ENCODE results near the gene APLP1.
A peak's percentile ranks its signal among the peaks of the same experiment; 100 is the strongest.
"Not testable (repeated sequence)": the region's sequence is repeated elsewhere in the genome, so short reads cannot be mapped to it uniquely, and the experiment has no call there.

APLP1 gene

DNA sequence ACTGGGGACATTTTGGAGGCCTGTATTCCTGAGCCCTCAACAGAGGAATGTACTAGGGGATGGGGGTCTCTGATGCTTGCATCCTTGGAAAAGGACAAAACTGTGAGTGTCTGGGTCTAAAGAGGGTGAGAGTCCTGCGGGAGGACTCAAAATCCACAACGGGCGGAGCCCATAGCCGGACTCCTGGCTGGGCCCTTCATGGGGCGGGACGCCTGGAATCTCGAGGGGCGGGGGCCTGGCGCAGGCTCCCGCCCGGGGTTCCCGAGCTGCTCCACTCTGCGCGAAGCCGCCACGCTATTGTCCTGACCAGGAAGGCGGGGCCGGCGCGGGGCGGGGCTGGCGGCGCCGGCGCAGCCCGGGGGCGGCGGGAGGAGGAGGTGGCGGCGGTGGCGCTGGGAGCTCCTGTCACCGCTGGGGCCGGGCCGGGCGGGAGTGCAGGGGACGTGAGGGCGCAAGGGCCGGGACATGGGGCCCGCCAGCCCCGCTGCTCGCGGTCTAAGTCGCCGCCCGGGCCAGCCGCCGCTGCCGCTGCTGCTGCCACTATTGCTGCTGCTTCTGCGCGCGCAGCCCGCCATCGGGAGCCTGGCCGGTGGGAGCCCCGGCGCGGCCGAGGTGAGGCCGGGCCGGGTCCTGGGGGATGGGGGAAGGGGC, at the start of gene APLP1:
Gene APLP1, plus strand, starts transcription at position 403 of the 651 bp plus-strand sequence. Its CDS starts 63 bp downstream, at position 466.
- DNase-seq (ENCODE audit: low spot score): peak; percentile 91

DNA sequence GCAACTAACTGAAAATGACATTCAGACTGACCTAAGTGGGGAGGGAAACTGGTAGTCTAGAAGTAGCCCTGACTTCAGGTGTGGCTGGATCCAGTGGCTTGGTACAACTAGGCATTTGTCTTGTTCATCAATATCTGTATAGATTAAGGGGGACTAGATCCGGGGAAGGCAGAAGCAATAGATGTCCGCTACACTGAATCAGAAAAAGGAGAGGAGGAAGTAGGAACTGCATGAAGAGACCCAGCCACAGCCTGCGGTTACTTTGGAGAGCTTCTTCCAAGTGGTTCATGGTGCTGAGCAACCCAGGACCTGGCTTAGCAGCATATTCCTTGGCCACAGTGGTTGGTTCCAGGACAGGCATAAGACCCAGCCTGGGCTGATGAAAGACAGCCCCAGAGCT, 45.8 kb upstream of the APLP1 start:
- no peak for DNase-seq (ENCODE audit: low spot score)

DNA sequence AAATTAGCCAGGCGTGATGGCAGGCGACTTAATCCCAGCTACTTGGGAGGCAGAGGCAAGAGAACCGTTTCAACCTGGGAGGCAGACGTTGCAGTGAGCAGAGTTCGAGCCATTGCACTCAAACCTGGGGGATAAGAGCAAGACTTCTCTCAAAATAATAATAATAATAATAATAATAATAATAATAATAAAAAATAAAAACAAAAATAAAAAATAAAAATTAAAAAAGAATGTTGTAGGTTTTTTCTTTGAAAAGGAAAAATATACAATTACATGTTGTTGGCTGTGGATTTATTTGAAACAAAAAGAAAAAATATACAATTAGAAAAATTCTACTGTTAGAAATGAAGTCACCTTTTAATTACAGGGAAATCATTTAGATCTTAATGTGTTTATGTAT, 44.2 kb upstream of the APLP1 start:
- DNase-seq (ENCODE audit: low spot score): no peak

DNA sequence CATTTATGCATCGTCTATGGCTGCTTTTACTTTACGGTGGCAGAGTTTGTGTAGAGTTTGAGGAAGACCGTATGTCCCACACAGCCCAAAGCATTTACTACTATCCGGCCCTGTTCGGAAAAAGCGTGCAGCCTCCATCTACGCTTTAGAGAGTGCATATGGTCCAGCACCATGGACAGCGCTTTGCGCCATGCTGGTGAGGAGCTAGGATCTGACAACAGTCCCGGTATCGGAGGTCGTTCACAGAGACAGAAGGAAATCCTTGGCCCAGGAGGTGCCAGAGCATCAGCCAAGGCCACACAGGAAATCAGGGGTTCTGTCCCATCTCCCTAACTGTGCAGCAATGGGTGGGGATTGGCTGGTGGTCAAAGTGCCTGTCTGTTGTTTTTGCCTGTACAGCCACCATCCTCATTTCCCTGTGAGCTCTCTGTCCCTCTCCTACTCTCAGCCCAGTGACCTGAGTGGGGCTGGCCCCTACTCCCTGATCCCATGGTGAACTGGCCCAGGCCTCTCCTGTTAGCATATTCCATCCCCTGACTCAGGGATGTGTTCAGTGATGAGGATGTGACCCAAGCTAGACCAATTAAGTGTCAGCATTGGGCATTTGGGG, 39.6 kb upstream of the APLP1 start:
- peak; percentile 57 for DNase-seq (ENCODE audit: low spot score)

DNA sequence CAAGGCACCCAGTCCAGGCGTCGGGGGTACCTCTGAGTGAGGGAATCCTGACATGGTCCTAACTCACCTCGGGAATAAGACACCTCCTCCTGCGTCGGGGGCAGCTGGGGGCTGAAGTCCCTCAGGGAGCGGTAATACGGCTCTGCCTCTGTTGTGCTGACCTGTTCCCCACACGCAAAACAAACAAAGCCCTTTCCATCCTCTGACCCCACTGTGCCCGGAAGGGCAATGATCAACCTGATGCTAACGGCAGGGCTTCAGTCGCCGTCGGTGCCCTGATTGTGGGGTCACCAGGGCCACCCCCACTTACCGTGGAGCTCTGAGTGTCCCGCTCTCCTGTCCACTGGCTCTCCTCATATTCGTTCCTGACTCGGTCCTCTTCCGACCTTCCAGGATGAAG, 37.4 kb upstream of the APLP1 start:
- no peak for DNase-seq (ENCODE audit: low spot score)

DNA sequence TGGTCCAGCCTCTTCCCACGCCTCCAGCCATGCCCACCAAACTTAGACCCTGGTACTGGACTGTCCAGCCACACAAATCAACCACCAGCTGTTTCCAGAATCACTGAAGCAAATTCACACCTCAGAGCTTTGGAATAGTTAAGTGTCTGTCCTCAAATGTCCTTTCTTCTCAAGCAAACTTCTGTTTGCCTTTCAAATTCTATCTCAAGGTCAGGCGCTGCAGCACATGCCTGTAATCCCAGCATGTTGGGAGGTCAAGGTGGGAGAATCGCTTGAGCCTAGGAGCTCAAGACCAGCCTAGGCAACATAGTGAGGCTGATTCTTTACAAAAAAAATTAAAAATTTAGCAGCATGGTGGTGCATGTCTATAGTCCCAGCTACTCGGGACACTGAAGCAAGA, 36.3 kb upstream of the APLP1 start:
- no peak for DNase-seq (ENCODE audit: low spot score)

DNA sequence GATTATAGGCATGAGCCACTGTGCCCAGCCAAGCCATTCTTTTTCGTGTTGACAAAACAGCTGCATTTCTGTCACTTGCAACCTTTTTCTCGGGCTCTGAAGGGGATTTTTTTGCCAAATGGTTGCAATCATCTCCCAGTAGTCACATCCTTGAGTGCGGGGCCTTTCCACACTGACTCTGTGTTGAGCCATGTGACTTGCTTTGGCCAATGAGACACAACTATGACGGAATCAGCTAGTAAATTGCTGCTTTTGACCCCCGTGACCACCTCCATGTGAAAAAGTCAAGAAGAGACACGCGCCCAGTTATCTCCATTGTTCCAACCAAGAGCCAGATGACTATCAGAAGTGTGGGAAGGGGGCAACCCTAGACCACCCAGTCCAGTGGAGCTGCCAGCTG, 34.4 kb upstream of the APLP1 start:
- DNase-seq (ENCODE audit: low spot score): no peak

DNA sequence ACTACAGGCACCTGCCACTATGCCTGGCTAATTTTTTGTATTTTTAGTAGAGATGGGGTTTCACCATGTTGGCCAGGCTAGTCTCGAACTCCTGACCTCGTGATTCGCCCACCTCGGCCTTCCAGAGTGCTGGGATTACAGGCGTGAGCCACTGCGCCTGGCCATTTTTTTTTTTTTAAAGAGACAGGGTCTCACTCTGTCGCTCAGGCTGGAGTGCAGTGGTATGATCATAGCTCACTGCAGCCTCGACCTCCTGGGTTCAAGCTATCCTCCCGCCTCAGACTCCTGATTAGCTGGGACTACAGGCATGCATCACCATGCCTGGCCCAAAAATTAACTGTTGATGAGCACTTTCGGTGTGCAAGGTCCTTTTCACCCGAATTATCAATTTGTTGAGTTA, 32.3 kb upstream of the APLP1 start:
- not testable (repeated sequence) for DNase-seq (ENCODE audit: low spot score)

DNA sequence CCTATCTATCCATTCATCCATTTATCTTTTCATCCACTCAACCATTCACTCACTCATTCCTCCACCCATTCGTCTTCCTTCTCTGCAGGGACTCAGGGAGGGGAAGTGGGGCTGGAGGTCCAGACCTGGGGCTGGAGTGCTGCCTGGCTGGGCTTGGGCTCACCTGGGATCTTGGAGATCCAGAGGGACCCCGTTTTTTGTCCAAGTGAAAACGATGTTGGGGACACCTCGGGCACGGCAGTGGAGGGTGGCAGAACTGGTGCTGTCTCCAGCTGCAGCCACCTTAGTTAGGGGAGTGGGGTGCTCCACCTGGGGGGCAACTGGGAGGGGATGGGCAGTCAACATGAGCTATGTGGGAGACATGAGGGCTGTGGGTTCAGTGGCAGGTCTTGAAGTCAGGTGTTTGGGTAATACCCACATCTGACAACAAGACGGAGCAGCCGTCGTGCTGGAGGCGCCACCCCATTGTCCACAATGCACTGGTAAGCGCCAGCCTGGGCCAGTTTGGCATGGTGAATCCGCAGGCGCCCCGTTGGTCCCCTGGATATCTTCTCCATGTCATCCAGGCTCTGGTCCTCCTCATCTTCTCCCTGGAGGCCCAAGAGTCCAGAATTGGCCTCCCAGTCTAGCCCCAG, 26.3 kb upstream of the APLP1 start:
- DNase-seq (ENCODE audit: low spot score): no peak

DNA sequence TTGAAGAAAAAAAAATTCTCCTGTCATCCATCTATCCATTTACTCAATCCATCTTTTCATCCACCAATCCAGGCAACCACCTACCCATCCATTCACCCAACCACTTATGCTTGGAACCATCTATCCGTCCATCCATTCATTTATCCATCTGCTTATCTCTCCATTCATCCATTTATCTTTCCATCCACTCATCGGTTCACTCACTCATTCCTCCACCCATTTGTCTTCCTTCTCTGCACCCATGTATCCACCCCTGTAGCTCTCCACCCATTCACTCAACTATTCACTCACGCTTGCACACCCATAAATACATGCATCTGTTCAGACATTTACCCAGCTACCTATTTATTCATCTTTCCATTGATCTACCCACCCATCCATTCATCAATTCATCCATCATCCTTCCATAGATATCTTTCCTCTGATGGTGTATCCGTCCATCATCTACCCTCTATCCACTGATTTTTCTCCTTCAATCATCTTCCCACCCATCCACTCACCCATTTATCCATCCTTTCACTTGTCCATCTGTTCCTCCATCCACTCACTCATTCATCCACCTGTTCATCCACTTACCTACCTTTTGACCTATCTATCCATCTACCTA, 25.6 kb upstream of the APLP1 start:
- DNase-seq (ENCODE audit: low spot score): no peak

DNA sequence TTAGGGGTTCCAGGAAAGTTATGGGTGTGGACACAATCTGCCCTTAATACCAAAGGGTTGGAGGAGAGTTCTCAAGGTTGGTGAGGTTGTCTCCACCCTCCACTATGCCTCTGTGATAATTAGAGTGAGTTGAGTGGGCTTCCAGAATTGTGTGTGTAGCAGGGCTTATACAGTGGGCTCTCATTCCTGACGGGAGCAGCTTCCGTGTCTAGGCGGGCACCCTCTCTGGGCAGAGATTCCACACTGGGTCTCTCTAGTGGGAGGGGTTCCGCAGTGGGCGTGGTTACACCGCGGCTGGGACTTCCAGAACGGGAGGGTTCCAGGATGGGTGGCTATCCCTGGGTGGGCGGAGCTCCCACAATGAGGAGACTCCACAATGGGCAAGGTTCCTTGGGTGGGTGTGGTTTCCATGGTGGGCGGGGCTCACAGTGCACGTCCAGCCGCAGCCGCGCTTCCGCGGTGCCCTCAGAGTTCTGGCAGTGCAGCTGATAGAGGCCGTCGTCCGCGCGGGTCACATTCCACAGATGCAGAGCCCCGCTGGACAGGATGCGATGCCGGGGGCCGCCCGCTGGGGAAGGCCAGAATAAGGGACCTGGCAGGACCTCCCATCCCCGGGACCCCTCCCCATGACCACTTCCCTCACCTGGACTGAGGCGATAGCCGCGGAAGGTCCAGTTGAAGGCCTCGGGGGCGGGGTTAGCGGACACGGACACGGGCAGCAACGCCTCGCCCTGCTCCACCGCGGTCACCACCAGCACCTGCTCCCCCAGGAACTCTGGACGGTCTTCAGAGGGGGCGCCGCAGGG, 24.5 kb upstream of the APLP1 start:
- no peak for DNase-seq (ENCODE audit: low spot score)

DNA sequence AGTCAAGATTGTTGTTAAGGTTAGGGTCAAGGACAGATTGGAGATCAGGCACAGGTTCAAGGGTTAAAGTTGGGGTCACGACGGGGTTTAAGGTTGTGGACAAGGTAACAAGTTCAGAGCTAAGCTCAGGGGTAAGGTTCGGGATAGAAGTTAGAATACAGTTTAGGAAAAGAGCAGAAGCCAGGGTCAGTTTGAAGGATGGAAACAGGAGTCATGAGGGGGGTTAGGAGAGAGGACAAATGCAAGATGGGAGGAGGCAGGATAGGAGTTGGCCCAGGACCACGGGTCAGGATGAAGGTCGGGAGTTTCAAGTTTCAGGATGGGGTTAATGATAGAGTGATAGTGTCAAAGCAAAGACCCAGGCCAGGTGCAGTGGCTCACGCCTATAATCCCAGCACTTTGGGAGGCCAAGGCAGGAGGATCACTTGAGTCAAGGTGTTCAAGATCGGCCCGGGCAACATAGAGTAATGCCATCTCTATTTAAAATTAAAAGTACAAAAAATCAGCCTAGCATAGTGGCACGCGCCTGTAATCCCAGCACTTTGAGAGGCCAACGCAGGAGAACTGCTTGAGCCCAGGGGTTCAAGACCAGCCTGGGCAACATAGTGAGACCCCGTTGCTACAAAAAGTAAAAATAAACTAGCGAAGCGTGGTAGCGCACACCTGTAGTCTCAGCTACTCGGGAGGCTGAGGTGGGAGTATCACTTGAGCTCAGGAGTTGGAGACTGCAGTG, 23.7 kb upstream of the APLP1 start:
- DNase-seq (ENCODE audit: low spot score): no peak

DNA sequence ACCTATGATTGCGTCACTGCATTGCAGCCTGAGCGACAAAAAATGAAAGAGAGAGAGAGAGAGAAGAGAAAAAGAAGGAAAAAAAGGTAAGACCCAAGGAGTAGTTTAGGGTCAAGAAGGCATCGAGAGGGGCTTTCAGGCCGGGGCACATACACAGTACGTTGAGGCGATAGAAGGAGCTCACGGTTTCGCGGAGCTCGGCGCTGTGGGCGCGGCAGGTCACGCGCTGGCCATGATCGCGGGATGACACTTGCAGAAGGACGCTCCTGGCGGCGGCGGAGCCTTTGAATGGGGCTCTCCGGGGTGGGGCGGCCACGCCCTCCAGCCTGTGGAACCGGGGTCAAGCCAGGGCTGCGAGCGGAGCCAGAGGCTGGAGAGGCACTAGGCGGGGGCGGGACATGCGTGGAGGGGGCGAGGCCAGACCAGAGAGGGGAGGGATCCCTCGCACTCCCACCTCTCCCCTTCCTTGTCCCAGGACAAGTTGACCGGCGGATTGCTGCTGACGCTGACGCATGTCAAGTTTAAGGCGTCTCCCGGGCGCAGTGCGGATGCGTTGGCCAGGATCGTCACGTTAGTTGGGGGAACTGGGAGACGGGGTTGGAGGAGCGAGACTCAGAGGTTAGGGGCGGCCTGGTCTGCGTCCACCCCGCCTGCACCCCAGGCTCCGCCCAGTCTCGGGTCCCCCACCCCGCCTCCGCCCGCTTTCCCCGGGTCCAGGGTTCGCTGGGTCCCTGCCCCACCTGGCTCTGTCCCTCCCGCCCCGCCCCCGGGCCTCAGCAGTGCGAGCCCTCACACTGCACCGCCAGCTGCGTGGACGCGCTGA, 22.9 kb upstream of the APLP1 start:
- no peak for DNase-seq (ENCODE audit: low spot score)

DNA sequence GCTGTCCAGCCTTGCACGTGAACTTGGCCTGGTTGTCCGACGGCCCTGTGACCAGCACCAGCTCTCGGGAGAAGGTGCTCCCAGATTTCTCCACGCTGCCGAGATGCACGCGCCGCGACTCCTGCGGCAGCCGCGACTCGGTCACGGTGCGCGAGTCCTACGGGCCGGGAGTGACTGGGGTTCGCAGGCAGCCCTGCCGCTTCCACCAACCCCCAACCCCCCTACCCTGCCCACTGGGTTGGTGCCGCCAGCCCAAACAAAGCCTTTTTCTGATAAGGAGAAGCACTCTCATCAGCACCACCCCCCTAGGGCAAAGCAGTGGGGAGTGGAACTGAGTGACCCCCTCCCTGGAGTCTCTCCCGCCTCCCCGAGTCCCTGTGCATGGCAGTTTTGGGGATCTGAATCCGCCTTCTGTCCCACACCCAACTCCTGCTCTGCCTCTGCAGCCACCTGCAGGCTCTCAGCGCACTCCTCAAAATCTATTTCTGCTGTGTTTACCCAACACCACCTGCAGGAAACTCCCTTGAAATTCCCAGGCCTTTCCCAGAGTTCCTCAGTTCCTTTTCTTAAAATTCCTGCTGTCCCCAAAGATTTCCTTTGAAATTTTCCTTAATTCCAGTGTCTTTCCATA, 22.2 kb upstream of the APLP1 start:
- no peak for DNase-seq (ENCODE audit: low spot score)

DNA sequence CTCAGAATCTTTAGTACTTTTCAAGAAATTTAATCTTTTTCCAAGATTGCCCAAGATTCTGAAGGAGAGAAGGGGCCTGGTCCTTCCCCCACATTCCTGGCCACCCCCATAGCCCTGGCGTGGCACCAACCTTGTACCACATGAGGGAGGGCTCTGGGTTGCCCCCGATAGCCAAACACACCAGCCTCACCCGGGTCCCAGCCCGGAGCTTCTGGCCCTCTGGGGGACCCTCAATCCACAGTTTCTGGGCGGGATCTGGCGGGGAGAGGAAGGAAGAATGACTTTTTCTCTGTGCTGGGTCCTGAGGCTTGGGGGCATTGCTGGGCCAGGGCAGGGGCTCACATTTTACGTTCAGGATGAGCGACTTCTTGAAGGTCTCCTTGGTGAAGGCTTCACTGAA, 20.5 kb upstream of the APLP1 start:
- no peak for DNase-seq (ENCODE audit: low spot score)

DNA sequence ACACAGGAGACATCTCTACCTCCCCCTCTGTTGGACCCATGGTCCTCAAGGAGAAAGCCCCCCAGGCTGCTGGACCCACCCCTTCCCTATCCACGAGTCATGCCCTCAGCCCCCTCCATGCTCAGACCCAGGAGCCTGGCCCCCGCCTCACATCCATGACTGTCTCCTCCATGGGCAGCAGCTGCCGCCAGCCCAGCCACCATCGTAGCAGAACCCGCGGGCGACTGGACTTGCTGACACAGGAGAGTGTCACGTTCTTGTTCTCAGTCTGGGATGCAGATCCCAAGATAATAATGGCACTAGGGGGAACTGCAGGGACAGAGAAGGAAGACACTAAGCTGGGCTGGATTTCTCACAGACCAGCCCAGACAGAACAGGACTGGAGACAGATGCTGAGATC, 19.9 kb upstream of the APLP1 start:
- no peak for DNase-seq (ENCODE audit: low spot score)

DNA sequence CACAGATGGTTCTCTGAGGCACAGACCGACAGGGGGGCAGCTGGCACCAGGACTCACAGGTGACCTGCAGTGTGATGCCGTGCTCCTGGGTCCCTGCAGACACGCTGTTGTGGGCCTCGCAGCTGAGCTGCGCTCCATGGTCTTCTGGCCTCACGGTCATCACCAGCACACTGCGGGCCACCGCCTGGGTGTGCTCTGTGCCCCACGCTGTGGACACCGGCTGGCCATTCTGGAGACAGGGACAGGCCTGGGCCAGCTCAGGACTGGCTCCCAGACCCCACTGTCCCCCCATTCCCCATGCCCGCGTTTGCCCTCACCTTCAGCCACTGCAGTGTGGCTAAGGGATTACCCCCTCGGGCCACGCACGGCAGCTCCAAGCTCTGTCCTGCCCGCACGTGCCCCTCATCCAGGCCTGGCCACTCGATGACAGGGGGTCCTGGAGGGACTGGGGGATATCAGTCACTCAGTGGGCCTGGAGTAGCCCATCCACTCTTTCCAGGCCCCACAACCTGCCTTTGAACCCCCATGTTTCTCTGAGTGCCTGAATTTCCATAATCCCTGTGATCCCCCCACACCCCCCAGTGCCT, 19.4 kb upstream of the APLP1 start:
- DNase-seq (ENCODE audit: low spot score): no peak

DNA sequence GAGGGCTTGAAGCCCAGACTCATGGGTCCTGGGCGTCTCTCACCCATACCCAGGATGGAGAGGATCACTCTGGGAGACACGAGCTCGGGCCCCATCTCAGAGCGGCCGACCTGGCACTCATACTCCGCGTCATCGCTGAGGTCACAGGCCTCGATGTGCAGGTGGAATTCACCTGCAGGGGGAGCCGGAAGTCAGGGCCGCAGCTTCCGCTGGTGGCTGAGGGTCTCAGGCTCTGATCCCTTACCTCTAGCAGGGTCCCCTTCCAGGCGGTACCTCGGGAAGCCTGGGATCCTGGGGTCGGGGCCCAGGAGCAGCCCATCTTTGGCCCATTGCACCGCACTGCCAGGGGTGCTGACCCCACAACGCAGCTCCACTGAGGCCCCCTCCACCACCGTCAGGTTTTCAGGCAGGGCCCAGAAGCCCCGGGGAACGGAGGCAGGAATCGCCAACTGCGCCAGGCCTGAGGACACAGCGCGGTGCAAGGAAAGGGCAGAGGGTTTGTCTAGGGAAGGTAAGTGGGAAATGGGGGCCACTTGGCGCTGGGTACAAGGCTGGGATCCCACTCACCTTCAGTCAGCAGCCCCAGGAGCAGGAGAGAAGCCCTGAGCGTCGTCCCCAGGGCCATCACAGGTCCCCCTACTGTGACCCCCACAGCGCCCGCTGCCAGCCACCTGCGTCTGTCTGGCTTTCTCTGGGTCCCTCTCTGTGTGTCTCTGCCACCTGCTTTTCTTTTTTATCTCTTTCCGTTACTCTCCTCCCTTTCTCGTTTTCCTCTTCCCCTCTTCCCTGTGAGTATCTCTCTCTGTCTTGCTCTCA, 17.0 kb upstream of the APLP1 start:
- DNase-seq (ENCODE audit: low spot score): no peak

Data from pons (tissue), 1 donor.